ENCODE results near the gene TTI1.

DNA sequence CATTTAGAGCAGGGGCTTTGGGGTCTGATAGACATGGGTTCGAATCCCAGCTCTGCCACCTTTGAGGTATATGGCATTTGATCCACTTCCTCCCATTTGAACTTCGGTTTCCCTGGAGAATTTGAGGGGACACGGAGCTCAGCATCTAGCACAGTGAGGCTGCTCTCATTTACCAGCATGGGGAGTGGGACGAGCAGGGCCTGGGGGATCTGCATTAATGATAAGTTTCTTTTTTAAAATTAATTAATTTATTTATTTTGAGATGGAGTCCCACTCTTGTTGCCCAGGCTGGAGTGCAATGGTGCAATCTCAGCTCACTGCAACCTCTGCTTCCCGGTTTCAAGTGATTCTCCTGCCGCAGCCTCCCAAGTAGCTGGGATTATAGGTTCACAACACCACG, 77.7 kb downstream of the TTI1 start:
- TF ChIP-seq POLR2A (IDR thresholded peaks at IDR 0.05) (no peak), EP300 (IDR thresholded peaks at IDR 0.05) (no peak)
- TF ChIP-seq, protein P1, sequence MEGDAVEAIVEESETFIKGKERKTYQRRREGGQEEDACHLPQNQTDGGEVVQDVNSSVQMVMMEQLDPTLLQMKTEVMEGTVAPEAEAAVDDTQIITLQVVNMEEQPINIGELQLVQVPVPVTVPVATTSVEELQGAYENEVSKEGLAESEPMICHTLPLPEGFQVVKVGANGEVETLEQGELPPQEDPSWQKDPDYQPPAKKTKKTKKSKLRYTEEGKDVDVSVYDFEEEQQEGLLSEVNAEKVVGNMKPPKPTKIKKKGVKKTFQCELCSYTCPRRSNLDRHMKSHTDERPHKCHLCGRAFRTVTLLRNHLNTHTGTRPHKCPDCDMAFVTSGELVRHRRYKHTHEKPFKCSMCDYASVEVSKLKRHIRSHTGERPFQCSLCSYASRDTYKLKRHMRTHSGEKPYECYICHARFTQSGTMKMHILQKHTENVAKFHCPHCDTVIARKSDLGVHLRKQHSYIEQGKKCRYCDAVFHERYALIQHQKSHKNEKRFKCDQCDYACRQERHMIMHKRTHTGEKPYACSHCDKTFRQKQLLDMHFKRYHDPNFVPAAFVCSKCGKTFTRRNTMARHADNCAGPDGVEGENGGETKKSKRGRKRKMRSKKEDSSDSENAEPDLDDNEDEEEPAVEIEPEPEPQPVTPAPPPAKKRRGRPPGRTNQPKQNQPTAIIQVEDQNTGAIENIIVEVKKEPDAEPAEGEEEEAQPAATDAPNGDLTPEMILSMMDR (IDR thresholded peaks at IDR 0.05): no peak

Measured in tibial nerve (tissue), 4 donors.